ENCODE data around the gene LDLRAD4. TPM values are rescaled to one million over a fixed set of nuclear protein-coding genes. Genes with fewer than 3 reads are reported as not detected.
"Not testable (repeated sequence)": the region's sequence is repeated elsewhere in the genome, so short reads cannot be mapped to it uniquely, and the experiment has no call there.

LDLRAD4 gene
- total RNA-seq, 1 experiment from 2014 or later = 204 TPM

DNA sequence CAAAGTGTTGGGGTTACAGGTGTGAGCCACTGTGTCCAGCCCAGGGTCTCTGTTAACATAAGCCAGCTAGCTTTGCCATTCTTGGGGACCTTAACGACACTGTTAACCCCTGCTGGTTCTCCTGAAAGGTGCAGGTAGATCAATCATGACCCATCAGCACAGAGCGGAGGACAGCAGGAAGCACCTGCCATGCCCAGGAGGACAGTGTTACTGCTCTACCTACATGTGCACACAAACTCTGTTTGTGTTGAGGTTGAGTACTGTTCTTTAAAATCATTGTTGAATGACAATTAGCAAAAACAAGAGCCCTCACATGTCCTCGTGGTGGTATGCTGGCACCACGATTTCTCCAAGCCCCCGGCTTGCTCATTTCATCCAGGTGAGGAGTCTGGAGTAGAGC, 386.9 kb downstream of the LDLRAD4 start:
- Histone ChIP-seq H3K4me2 (ENCODE audit: low read depth, low read length, poor library complexity, severe bottlenecking) (peak overlapping the region; percentile 74), H3K9ac (ENCODE audit: low read length) (peak overlapping the region; percentile 58), H3K36me3 (ENCODE audit: insufficient read depth, low read length) (no peaks in the 10 kb centered on the region), H4K20me1 (ENCODE audit: insufficient read depth, low read depth, low read length) (no peaks in the 10 kb centered on the region), H3K9me3 (ENCODE audit: low read length) (no peaks in the 10 kb centered on the region), H3K27me3 (ENCODE audit: low read length) (no peaks in the 10 kb centered on the region), H3K79me2 (ENCODE audit: low read length) (no peaks in the 10 kb centered on the region), H2AFZ (ENCODE audit: low read length) (no peak overlapping the region; the same call in 1 of the 2 replicates), H3K27ac (ENCODE audit: low read length) (peak overlapping the region; percentile 99), H3K4me1 (ENCODE audit: low read length) (peaks cover 69% of the 10 kb centered on the region), H3K9me2 (replicated peaks; ENCODE audit: insufficient read depth, low read length) (no peaks in the 10 kb centered on the region), H3K4me3 (ENCODE audit: low read length) (peak overlapping the region; percentile 54)
- peak; percentile 57 for DNase-seq

- no peaks in the 10 kb centered on the region for H3K9me2 ChIP-seq (replicated peaks; ENCODE audit: insufficient read depth, low read length)
- H3K79me2 ChIP-seq (ENCODE audit: low read length) = no peaks in the 10 kb centered on the region
- H2AFZ ChIP-seq (ENCODE audit: low read length) = no peak overlapping the region; the same call in 1 of the 2 replicates
- H3K9me3 ChIP-seq (ENCODE audit: low read length) = no peaks in the 10 kb centered on the region
- DNase-seq = peak; percentile 92
- H4K20me1 ChIP-seq (ENCODE audit: insufficient read depth, low read depth, low read length) = no peaks in the 10 kb centered on the region
- peak overlapping the region; percentile 74 for H3K4me2 ChIP-seq (ENCODE audit: low read depth, low read length, poor library complexity, severe bottlenecking)
- peak overlapping the region; percentile 58 for H3K9ac ChIP-seq (ENCODE audit: low read length)
- no peaks in the 10 kb centered on the region for H3K27me3 ChIP-seq (ENCODE audit: low read length)
- H3K27ac ChIP-seq (ENCODE audit: low read length) = peak overlapping the region; percentile 99
- H3K4me3 ChIP-seq (ENCODE audit: low read length) = peak overlapping the region; percentile 54
- no peaks in the 10 kb centered on the region for H3K36me3 ChIP-seq (ENCODE audit: insufficient read depth, low read length)
- peaks cover 69% of the 10 kb centered on the region for H3K4me1 ChIP-seq (ENCODE audit: low read length)
Observed at GRCh38 chr18:13605901-13606300, 387.3 kb downstream of the LDLRAD4 start.

- H3K36me3 ChIP-seq (ENCODE audit: insufficient read depth, low read length) = no peaks in the 10 kb centered on the region
- DNase-seq = peak; percentile 77
- peak overlapping the region; percentile 74 for H3K4me2 ChIP-seq (ENCODE audit: low read depth, low read length, poor library complexity, severe bottlenecking)
- no peak overlapping the region for H2AFZ ChIP-seq (ENCODE audit: low read length)
- peak overlapping the region; percentile 58 for H3K9ac ChIP-seq (ENCODE audit: low read length)
- peaks cover 74% of the 10 kb centered on the region for H3K4me1 ChIP-seq (ENCODE audit: low read length)
- H3K9me2 ChIP-seq (replicated peaks; ENCODE audit: insufficient read depth, low read length) = no peaks in the 10 kb centered on the region
- H3K4me3 ChIP-seq (ENCODE audit: low read length) = peak overlapping the region; percentile 54
- no peaks in the 10 kb centered on the region for H3K27me3 ChIP-seq (ENCODE audit: low read length)
- peak overlapping the region; percentile 99 for H3K27ac ChIP-seq (ENCODE audit: low read length)
- no peaks in the 10 kb centered on the region for H4K20me1 ChIP-seq (ENCODE audit: insufficient read depth, low read depth, low read length)
- H3K9me3 ChIP-seq (ENCODE audit: low read length) = no peaks in the 10 kb centered on the region
- H3K79me2 ChIP-seq (ENCODE audit: low read length) = peaks cover 6% of the 10 kb centered on the region
Observed at GRCh38 chr18:13606604-13607254, 388.2 kb downstream of the LDLRAD4 start.

DNA sequence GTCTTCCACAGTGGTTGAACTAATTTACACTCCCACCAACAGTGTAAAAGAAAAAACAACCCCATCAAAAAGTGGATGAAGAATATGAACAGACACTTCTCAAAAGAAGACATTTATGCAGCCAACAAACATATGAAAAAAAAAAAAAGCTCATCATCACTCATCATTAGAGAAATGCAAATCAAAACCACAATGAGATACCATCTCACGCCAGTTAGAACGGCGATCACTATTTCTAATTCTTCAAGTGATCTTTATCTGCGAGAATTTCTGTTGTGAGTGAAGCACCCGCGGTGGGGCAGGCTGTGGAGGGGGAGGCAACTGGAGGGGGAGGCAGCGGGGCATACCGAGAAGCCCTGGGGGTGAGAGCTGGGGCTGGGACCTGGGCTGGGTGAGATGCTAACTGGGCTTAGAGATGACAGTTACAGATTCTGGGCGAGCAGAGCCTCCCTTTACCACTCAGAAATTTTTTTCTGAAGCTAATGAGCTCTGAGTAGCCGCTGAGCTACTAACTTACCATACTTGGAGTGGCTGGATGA, 389.5 kb downstream of the LDLRAD4 start:
- H4K20me1 ChIP-seq (ENCODE audit: insufficient read depth, low read depth, low read length); H3K9me2 ChIP-seq (replicated peaks; ENCODE audit: insufficient read depth, low read length); H3K36me3 ChIP-seq (ENCODE audit: insufficient read depth, low read length); H3K9me3 ChIP-seq (ENCODE audit: low read length); H2AFZ ChIP-seq (ENCODE audit: low read length); H3K27me3 ChIP-seq (ENCODE audit: low read length): not testable (repeated sequence)
- peak overlapping the region; percentile 87 for H3K4me2 ChIP-seq (ENCODE audit: low read depth, low read length, poor library complexity, severe bottlenecking)
- peak overlapping the region; percentile 99 for H3K27ac ChIP-seq (ENCODE audit: low read length)
- peaks cover 77% of the 10 kb centered on the region for H3K4me1 ChIP-seq (ENCODE audit: low read length)
- H3K79me2 ChIP-seq (ENCODE audit: low read length) = peaks cover 17% of the 10 kb centered on the region
- H3K9ac ChIP-seq (ENCODE audit: low read length) = peak overlapping the region; percentile 83
- H3K4me3 ChIP-seq (ENCODE audit: low read length) = peak overlapping the region; percentile 64
- DNase-seq = peak; percentile 92

GRCh38 chr18:13608791-13609532, 390.4 kb downstream of the LDLRAD4 start:
- no peaks in the 10 kb centered on the region; the same call in 1 of the 2 replicates for H4K20me1 ChIP-seq (ENCODE audit: insufficient read depth, low read depth, low read length)
- H3K4me3 ChIP-seq (ENCODE audit: low read length) = peak overlapping the region; percentile 64
- peaks cover 26% of the 10 kb centered on the region for H3K79me2 ChIP-seq (ENCODE audit: low read length)
- peak overlapping the region; percentile 99 for H3K27ac ChIP-seq (ENCODE audit: low read length)
- peak; percentile 84 for DNase-seq
- peaks cover 11% of the 10 kb centered on the region for H3K36me3 ChIP-seq (ENCODE audit: insufficient read depth, low read length)
- H2AFZ ChIP-seq (ENCODE audit: low read length) = no peak overlapping the region
- peak overlapping the region; percentile 87 for H3K4me2 ChIP-seq (ENCODE audit: low read depth, low read length, poor library complexity, severe bottlenecking)
- no peaks in the 10 kb centered on the region for H3K9me3 ChIP-seq (ENCODE audit: low read length)
- H3K27me3 ChIP-seq (ENCODE audit: low read length) = no peaks in the 10 kb centered on the region
- H3K4me1 ChIP-seq (ENCODE audit: low read length) = peaks cover 74% of the 10 kb centered on the region
- no peaks in the 10 kb centered on the region for H3K9me2 ChIP-seq (replicated peaks; ENCODE audit: insufficient read depth, low read length)
- peak overlapping the region; percentile 83 for H3K9ac ChIP-seq (ENCODE audit: low read length)

DNA sequence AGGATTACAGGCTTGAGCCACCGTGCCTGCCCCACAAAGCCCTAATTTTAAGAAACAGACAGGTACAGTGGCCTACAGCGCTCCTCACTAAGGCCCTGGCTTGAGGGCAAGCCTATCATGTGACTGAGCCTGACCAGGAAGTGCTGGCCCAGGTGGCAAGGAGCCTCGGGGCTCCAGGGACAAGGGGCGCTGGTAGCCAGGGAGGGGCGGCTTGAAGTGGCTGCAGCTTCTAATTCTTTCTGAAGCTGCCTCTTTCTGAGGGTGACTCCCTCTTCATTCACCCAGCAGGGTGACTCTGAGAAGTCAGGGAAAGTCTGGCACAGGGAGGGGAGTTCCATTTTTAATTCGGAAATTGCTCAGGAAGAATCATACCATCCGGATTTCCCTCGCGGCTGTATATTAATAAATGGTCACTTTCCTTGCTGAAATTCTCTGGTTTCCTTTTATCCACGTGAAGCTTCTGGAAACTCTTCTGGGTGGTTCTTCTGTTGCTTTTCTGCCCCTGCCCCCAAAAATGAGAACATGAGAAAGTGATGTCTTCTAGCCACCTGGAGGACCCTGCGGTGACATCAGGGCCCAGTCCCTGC, 392.1 kb downstream of the LDLRAD4 start:
- peak overlapping the region; percentile 79 for H3K4me3 ChIP-seq (ENCODE audit: low read length)
- peaks cover 4% of the 10 kb centered on the region; the same call in 1 of the 2 replicates for H4K20me1 ChIP-seq (ENCODE audit: insufficient read depth, low read depth, low read length)
- no peaks in the 10 kb centered on the region for H3K9me3 ChIP-seq (ENCODE audit: low read length)
- peaks cover 74% of the 10 kb centered on the region for H3K4me1 ChIP-seq (ENCODE audit: low read length)
- DNase-seq = peak; percentile 77
- no peaks in the 10 kb centered on the region for H3K9me2 ChIP-seq (replicated peaks; ENCODE audit: insufficient read depth, low read length)
- H3K36me3 ChIP-seq (ENCODE audit: insufficient read depth, low read length) = peaks cover 26% of the 10 kb centered on the region
- peaks cover 43% of the 10 kb centered on the region for H3K79me2 ChIP-seq (ENCODE audit: low read length)
- peak overlapping the region; percentile 89 for H3K9ac ChIP-seq (ENCODE audit: low read length)
- no peaks in the 10 kb centered on the region for H3K27me3 ChIP-seq (ENCODE audit: low read length)
- peak overlapping the region; percentile 99 for H3K27ac ChIP-seq (ENCODE audit: low read length)
- no peak overlapping the region for H2AFZ ChIP-seq (ENCODE audit: low read length)
- peak overlapping the region; percentile 88 for H3K4me2 ChIP-seq (ENCODE audit: low read depth, low read length, poor library complexity, severe bottlenecking)

- Histone ChIP-seq H3K9ac (ENCODE audit: low read length) (peak overlapping the region; percentile 89), H3K4me2 (ENCODE audit: low read depth, low read length, poor library complexity, severe bottlenecking) (peak overlapping the region; percentile 88), H3K4me3 (ENCODE audit: low read length) (peak overlapping the region; percentile 79)
Observed at GRCh38 chr18:13611142-13611600, 392.6 kb downstream of the LDLRAD4 start.

More at GRCh38 chr18:13611142-13611600, 392.6 kb downstream of the LDLRAD4 start:
- peak overlapping the region; percentile 99 for H3K27ac ChIP-seq (ENCODE audit: low read length)
- H3K9me2 ChIP-seq (replicated peaks; ENCODE audit: insufficient read depth, low read length) = no peaks in the 10 kb centered on the region
- peaks cover 74% of the 10 kb centered on the region for H3K4me1 ChIP-seq (ENCODE audit: low read length)
- no peak overlapping the region for H2AFZ ChIP-seq (ENCODE audit: low read length)
- H3K9me3 ChIP-seq (ENCODE audit: low read length) = no peaks in the 10 kb centered on the region
- peaks cover 9% of the 10 kb centered on the region; the same call in 1 of the 2 replicates for H4K20me1 ChIP-seq (ENCODE audit: insufficient read depth, low read depth, low read length)
- H3K36me3 ChIP-seq (ENCODE audit: insufficient read depth, low read length) = peaks cover 31% of the 10 kb centered on the region
- peaks cover 48% of the 10 kb centered on the region for H3K79me2 ChIP-seq (ENCODE audit: low read length)
- H3K27me3 ChIP-seq (ENCODE audit: low read length) = no peaks in the 10 kb centered on the region
- DNase-seq = peak; percentile 93

Data from Karpas-422 (cell line).